GM12865 (cell line): ENCODE results near the gene TAX1BP3.

Experiments
- DNase-seq: peaks from one replicate; pipeline ENCODE4 v3.0.0; 2010; ENCODE audit warnings: low read depth
- H3K4me3 ChIP-seq: 2 replicates; pipeline ENCODE4 v1.5.1; 2011; ENCODE audit warnings: mild to moderate bottlenecking, low read depth, low read length, control low read depth
- TF ChIP-seq, protein P1 (sequence below): IDR thresholded peaks from 2 replicates; pipeline ENCODE4 v1.5.1; 2011; ENCODE audit warnings: low read length, control low read depth, low read depth, inconsistent platforms; ENCODE audit not compliant: insufficient read depth; ENCODE audit errors: missing control alignments

The TAX1BP3 gene

DNA sequence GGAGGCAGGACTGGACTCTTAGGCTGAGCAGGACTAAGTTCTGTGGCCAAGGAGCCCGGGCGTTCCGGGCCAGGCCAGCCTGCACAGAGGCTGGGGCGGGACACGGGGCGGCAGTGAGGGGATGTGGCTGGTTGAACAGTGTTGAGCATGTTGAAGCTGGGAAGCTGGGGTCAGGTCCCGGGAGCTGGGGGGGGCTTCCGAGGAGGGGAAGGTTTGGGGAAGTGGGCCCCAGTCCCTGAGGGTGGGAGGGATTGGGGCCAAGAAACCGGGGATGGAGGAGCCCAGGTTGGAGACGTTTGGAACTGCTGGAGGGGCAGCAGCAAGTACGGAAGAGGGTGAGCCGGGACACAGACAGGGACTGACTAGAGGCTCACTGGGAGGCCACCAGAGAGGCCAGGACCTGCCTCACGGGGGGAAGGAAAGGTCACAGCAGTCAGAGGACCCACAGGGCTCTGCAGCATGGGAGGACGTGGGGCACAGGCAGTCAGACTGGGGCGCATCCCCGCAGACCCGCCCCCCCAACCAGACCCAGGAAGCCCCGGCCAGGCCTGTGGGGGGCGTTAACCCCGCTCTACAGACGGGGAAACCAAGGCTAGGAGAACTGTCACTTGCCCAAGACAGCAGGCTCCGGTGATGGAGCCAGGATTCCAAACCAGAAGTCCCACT, 9.5 kb downstream of the TAX1BP3 start:
- no peak overlapping the region for H3K4me3 ChIP-seq
- no peak for DNase-seq
- TF ChIP-seq, protein P1, sequence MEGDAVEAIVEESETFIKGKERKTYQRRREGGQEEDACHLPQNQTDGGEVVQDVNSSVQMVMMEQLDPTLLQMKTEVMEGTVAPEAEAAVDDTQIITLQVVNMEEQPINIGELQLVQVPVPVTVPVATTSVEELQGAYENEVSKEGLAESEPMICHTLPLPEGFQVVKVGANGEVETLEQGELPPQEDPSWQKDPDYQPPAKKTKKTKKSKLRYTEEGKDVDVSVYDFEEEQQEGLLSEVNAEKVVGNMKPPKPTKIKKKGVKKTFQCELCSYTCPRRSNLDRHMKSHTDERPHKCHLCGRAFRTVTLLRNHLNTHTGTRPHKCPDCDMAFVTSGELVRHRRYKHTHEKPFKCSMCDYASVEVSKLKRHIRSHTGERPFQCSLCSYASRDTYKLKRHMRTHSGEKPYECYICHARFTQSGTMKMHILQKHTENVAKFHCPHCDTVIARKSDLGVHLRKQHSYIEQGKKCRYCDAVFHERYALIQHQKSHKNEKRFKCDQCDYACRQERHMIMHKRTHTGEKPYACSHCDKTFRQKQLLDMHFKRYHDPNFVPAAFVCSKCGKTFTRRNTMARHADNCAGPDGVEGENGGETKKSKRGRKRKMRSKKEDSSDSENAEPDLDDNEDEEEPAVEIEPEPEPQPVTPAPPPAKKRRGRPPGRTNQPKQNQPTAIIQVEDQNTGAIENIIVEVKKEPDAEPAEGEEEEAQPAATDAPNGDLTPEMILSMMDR: no peak

DNA sequence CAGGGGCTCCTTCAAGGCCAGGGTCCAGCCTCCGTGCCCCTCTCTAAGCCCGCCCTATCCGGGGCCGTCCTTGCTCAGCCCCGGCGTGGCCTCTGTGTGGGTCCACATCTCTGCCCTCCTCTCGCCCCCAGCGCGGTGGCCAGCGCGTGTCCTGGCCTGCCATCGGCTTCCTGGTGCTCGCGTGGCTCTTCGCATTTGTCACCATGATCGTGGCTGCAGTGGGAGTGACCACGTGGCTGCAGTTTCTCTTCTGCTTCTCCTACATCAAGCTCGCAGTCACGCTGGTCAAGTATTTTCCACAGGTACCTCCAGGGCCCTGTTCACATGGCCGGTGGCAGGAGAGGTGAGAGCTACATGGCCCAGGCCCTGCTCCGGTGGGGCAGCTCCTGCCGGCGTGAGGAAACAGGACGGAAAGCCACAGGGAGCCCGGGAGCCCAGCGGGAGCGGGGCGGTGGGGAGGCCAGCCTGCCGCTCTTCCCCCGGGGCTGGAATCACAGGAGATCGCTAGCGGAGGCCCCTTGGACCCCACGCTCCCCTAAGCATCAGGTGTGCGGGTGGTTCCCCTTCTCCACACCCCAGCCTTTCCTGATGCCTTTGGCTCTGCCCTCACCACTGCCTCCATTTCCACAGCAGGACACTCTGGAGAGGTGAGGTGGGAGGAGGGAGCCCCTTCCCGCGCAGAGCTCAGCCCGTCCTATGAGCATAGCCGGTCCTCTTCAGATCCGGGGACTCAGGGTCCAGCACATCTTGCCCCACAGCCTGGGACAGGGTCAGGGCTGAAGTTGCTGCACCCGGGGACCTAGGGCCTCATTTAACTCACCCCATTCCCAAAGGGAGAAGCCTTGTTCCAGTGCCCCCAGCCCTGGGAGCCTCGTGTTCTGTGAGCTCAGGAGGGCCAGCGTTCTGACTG, 10.2 kb downstream of the TAX1BP3 start:
- DNase-seq: no peak
- TF ChIP-seq, protein P1: no peak

DNA sequence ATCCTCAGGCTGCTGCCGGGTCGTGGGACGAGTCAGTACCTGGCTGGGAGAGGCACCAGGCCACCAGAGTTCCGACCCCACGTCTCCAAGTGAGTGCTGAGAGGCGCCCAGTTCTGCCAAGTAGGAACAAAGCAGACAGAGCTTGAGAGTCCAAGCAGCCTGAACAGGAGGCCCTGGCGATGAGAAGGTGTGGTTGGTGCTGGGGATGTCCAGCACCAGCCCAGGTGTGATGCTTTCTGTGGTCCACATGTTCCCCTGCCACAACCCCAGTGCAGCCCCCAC, 10.8 kb downstream of the TAX1BP3 start:
- DNase-seq: no peak
- H3K4me3 ChIP-seq: no peak overlapping the region
- TF ChIP-seq, protein P1: no peak

More for the DNA sequence above, 10.2 kb downstream of the TAX1BP3 start:
- H3K4me3 ChIP-seq: no peak overlapping the region

DNA sequence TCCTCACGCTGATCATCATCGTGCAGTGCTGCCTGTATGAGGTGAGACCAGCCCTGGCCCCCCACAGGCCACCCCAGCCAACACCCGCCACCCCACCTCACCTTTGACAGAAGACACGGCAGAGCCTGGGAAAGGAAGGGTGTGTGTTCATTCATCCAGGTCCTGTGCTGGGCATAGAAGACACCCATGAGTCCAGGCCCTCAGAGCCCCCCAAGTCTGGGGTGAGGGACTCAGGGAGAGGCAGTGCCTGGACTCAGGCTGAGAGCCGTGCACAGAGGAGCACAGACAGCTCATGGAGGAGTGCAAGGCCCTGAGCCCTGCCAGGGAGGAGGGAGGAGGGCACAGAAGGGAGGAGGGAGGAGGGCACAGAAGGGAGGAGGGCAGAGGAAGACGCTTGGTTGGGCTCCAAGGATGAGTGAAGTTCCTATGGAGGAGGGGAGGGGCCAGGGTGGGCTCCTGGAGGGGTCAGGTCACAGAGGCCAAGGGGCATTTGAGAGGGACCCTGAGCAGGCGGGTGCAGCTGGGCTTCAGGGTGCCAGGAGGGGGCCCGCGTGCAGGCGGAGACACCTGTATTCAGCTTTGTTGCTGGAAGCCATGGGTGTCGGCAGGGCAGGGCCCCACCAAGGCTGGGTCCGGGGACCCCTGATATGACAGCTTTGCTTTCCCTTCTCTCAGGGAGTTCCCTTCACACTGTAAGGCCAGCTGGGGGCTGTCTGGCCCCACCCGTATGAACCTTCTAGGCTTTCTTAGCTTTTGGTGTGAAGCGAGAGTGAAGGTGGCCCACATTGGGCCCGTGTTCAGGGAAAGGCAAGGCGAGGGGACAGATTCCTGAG, 11.4 kb downstream of the TAX1BP3 start:
- TF ChIP-seq, protein P1: no peak
- no peak overlapping the region for H3K4me3 ChIP-seq
- no peak for DNase-seq

DNA sequence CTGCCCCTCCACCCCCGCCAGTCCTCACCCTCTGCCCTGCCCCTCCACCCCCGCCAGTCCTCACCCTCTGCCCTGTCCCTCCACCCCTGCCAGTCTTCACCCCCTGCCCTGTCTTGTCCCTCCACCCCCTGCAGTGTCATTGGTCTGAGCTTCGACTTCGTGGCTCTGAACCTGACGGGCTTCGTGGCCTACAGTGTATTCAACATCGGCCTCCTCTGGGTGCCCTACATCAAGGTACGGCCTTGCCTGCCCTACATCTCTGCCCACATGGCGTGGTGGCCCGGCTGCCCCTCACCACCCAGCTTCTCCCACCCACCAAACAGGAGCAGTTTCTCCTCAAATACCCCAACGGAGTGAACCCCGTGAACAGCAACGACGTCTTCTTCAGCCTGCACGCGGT, 12.0 kb downstream of the TAX1BP3 start:
- TF ChIP-seq, protein P1: no peak
- no peak for DNase-seq
- no peak overlapping the region for H3K4me3 ChIP-seq

DNA sequence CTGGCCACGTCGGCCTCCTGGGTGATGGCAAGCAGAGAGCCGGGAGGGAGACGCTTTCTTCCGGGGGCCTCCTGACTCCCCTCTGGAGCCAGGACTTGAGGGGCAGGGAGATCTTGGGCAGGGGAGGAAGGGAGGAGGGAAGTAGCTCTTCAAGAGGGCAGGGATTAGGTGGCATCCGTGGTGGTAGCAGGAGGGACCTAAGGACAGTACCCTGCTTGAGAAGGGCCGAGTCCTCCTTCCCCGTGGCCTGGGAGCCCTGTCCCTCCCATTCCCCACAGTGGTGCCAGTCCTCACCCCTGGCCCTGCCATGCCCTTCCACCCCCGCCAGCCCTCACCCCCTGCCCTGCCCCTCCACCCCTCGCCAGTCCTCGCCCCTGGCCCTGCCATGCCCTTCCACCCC, 12.6 kb downstream of the TAX1BP3 start:
- TF ChIP-seq, protein P1: no peak
- no peak overlapping the region for H3K4me3 ChIP-seq
- DNase-seq: no peak
